Stimulated activated CD4-positive, alpha-beta T cell treated with anti-CD3 and anti-CD28 coated beads, Interleukin-12 subunit alpha, Interleukin-12 subunit beta, amount 100 ng/mL, for 4 hours (primary cell): ENCODE data around the gene NHERF2.

Source experiments
- DNase-seq: peaks from one replicate; pipeline ENCODE4 v3.0.0-alpha.2; 2020

NHERF2 gene

GRCh38 chr16:1991135-1991551 is 35.6 kb upstream of the NHERF2 start:
- no peak for DNase-seq

- DNase-seq, result no peak
Observed at GRCh38 chr16:1991588-1991947, 35.1 kb upstream of the NHERF2 start.

- DNase-seq, result peak; percentile 99
Observed at GRCh38 chr16:1991948-1992703, 34.6 kb upstream of the NHERF2 start.

GRCh38 chr16:1992704-1993317 is 33.9 kb upstream of the NHERF2 start:
- no peak for DNase-seq

GRCh38 chr16:1993731-1994131 is 33.0 kb upstream of the NHERF2 start:
- no peak for DNase-seq

GRCh38 chr16:1997494-1998359 is 29.0 kb upstream of the NHERF2 start:
- DNase-seq, result no peak

GRCh38 chr16:1998360-1998835 is 28.3 kb upstream of the NHERF2 start:
- no peak for DNase-seq

- DNase-seq, result no peak
Observed at GRCh38 chr16:1998852-1999801, 27.6 kb upstream of the NHERF2 start.

GRCh38 chr16:1999866-2000514 is 26.7 kb upstream of the NHERF2 start:
- no peak for DNase-seq

- no peak for DNase-seq
Observed at GRCh38 chr16:2001035-2001434, 25.7 kb upstream of the NHERF2 start.

- DNase-seq, result no peak
Observed at GRCh38 chr16:2001456-2002355, 25.0 kb upstream of the NHERF2 start.

- DNase-seq, result no peak
Observed at GRCh38 chr16:2002406-2003230, 24.1 kb upstream of the NHERF2 start.

GRCh38 chr16:2003231-2003826 is 23.4 kb upstream of the NHERF2 start:
- DNase-seq, result no peak

- peak; percentile 84 for DNase-seq
Observed at GRCh38 chr16:2003827-2004641, 22.7 kb upstream of the NHERF2 start.

- DNase-seq, result no peak
Observed at GRCh38 chr16:2004795-2005517, 21.7 kb upstream of the NHERF2 start.

- DNase-seq, result no peak
Observed at GRCh38 chr16:2005646-2006045, 21.1 kb upstream of the NHERF2 start.

- DNase-seq, result no peak
Observed at GRCh38 chr16:2006317-2006716, 20.4 kb upstream of the NHERF2 start.
